ENCODE measurements around the gene WSB1. TPM values are rescaled to one million over a fixed set of nuclear protein-coding genes. Genes with fewer than 3 reads are reported as not detected.
A peak's percentile ranks its signal among the peaks of the same experiment; 100 is the strongest.

Gene WSB1
- polyA plus RNA-seq, 4 donors, result 196 to 359 (median 242) TPM

DNA sequence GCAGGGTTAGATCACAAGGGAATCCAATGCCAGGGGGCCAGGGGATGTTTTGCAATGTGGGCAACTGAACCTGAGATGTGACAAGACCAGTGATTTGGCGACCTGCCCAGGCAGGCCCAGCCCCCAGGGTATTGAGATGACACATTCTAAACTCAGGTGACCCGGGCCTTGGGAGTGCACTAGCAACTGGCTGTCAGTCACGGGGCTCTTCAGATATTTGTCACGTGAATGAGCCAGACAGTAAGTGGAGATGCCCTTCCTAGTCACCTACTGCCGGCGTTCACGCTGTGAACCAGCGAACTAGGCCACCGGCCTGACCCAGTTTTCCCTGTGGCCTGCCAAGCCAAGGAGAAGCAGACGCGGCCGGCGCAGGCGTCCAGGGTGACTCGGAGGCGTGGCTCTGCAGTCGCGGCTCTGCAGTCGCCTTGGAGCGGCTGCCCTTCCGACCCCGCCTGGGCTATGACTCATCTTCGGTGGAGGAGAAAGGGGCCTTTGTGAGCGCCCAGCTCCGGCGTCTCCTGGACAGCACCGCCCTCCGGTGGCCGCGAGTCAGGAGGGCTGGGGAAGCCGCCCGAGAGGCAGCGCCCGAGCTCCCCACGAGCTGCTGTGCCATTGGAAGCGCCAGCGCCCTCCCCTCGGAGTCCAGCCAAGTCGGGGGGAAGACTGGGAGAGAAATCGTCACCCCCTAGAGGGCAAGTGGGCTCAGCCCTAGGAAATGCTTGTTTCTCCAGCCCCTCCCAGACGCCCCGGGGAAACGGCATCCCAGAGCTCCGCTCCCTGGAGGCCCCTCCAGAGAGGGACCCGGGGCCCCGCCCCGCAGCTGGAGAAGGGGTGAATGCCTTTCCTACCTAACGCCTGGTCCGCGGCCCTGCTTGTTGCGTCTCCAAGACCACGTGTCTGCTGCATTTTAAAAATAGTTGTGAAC lies 38.8 kb downstream of the WSB1 start:
- peak; percentile 86 to 93 (median 89) for DNase-seq (ENCODE audit: low read depth in 4 of 4, low spot score in 3 of 4)

DNA sequence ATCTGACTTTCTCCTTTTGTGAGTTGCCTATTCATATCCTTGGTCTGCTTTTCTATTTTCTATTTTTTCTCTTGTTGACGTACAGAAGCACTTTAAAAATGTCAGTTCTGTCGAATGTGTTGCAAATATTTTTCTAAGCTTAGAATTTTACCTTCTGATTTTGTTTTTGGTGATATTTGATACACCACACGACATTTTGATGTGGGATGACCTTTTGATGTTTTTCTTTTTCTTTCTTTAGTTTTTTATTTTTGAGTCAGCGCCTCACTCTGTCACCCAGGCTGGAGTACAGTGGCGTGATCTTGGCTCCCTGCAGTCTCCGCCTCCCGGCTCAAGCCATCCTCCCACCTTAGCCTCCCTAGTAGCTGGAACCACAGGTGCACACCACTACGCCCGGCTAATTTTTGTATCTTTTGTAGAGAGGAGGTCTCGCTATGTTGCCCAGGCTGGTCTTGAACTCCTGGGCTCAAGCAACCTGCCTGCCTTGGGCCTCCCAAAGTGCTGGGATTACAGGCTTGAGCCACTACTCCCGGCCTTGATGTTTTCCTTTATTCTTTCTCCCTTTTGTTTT lies 39.6 kb downstream of the WSB1 start:
- no peak for DNase-seq (ENCODE audit: low read depth in 4 of 4, low spot score in 3 of 4)

DNA sequence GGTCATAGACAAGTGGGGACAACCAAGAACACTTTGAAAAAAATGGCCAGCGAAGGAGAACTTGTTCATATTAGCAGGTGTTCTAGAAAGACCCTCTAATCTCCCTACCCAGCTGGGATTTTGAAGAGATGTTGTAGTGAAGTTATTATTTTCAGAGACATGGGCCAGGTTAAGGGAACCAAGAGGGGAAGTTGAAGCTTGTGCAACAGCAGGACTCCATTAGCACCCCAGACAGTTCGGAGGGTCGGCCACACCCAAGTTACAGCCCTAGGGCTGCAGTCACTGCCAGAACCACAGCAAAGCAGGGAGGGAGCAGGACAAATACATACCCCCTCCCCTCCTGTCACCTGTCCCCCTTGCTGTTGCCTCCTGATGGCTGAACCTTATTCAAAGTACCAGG lies 42.3 kb downstream of the WSB1 start:
- DNase-seq (ENCODE audit: low read depth in 4 of 4, low spot score in 3 of 4), result no peak

DNA sequence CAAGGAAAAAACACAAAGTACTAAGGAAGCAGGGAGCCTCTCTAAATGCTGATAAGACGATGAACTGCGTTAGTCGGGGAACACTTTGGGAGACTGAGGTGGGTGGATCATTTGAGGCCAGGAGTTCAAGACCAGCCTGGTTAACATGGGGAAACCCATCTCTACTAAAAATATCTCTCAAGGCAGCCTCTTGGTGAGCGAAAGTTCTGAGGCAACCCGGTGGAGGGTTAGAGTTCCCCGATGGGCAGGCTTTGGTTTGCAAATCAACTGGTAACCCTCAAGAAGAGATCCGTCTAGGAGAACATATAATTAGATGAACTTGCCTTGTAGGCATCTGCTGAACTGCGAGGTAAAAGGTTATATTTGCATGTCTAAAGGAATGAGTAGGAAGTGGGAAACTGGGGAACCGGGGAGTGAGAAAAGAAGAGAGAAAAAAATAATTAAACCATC lies 44.6 kb downstream of the WSB1 start:
- no peak for DNase-seq (ENCODE audit: low read depth in 4 of 4, low spot score in 3 of 4)

DNA sequence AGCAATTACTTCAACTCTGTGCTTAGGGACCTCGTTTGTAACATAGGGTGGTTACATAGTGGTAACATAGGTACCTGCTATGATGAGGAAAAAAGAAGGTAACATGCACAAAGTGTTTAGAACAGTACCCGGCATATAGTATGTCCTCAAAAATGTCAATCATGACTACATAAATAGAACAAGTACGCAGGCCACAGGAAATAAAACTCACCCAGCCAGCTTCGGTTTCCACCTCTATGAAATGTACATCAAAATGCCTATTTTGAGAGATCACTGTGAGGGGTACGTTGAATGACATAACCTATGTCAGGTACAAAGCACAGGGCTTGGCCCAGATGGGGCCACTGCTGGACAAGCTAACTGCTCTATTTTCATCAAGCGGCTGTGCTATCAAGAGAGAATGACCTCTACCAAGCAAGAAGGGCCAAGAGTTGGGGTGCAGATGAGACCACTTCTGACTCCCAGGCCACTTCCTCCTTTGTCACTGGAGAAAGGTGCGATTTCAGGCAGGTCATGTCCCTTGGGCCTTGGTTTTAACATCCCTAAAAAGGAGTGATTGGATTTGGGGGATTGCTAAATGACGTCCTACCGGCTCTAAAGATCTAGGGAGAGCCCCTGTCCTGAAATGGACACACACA lies 45.4 kb downstream of the WSB1 start:
- DNase-seq (ENCODE audit: low read depth in 4 of 4, low spot score in 3 of 4), result no peak

DNA sequence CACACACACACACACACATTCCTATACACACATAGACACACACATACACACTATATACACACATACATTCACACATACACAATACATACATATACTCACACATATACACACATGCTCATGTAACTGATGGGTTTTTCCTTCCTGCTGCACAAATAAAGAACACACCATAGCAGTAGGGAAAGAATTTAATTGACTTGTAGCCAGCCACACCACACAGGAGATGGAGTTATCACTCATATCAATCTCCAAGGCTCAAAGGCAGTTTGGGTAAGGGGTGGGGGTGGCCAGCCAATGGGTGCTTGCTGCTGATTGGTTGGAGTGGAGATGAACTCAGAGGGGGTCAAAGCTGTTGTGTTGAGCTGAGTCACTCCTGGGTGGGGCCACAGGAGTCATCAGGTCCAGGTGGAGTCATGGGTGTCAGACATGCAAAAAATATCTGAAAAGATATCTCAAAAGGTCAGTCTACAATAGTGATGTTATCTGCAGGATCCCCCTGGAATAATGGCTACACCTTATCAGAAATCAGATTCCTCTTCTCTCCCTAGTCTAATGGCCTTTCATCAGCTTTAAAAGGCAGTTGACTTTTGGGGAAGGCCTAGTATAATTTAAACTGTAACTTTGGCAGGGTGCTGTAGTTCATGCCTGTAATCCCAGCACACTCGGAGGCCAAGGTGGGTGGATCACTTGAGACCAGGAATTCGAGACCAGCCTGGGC lies 46.1 kb downstream of the WSB1 start:
- no peak for DNase-seq (ENCODE audit: low read depth in 4 of 4, low spot score in 3 of 4)

DNA sequence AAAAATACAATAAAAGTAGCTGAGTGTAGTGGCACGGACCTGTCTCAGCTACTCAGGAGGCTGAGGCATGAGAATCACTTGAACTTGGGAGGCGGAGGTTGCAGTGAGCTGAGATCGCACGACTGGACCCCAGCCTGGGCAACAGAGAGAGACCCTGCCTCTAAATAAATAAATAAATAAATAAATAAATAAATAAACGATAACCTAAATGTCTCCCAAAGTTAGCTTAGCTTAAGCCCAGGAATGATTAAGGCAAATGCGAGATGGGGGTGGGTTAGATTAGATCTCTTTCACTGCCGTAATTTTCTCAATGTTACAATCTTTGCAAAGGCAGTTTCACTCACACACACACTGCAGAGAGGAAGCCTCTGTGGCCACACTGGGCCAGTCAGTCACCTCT lies 46.7 kb downstream of the WSB1 start:
- DNase-seq (ENCODE audit: low read depth in 4 of 4, low spot score in 3 of 4), result no peak

DNA sequence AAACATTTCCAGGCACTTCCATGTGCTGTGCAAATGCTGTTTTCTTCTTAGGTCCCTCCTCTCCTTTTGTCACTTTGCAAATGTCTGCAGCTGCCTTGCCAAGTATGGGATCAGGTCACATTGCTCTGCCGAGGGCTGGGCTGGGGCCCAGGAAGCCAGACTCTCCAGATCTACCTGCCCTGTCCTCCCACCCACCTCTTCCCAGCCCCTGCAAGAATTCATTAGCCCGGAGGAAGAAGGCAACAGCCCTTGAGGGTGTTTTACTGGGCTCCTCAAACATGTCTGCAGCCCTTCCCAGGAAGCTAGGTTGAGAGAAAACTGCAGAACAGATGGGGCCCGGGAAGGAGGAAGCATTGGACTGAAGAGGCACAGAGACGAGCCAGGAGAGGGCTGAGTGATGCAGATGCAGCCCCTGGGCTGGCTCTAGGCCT lies 47.1 kb downstream of the WSB1 start:
- DNase-seq (ENCODE audit: low read depth in 4 of 4, low spot score in 3 of 4), result no peak

DNA sequence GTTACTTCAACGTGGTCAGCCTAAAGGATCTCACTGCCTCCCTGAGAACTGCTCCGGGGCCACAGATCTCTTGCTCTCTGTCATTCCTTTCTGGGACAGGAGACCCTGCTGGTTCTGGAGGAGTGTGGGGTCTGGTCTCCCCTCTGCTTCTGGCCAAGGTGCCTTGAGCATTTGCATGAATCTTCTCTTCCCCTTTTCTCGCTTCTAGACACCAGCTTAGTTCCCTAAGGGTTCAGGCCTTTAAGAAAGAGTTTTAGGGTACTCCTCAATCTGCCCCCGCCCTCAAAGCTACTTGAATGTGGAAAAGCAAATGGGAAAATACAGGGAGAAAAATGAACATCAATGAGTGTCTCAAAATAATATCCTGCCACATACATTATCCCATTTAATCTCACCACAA lies 48.1 kb downstream of the WSB1 start:
- DNase-seq (ENCODE audit: low read depth in 4 of 4, low spot score in 3 of 4), result no peak

DNA sequence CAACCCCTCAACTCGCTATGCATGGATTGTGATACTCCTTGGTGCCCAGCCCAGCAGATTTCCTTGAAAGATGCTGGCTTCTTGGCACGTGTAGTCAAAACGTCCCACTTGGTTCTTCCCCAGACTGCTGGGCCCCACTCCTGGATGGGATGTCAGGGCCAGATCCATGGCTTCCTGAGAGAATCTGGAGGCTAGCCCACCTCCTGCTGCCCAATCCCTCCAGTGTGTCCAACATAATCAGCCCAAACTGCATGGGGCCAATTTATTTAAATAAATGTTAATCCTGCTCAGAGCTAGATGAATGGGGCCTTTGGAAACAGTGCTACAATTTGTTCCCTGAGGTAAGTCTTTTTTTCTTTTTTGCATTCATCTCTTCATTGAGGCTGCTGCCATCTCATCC lies 49.4 kb downstream of the WSB1 start:
- DNase-seq (ENCODE audit: low read depth in 4 of 4, low spot score in 3 of 4), result no peak

DNA sequence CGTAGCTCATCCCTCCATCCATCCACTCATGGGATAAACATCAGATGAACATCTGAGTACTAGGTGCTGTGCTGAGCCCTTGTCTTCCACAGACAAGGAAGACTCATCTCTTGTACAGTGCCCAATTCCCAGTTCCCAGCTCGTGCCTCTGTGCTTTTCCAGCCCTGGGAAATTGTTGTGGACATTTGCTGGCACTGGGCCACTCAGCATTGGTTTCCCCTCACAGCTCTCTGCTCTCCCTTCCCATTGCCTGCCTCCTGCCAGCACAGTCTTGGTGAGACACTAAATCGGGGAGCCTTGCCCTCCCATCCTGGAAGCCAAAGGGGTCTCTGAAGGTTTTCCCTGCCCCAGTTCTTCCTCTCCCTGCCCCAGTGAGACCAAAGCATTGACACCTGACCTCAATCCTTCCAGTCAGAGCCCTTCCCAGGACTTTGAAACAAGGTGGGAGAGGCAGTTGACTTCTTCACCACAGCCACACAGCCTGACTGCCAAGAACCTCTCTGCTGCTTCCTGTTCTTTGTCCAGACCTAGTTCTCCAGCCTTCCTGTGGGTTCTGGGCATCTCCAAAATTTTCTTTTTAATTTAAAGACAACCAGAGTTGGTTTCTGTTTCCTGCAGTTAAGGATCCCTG lies 50.2 kb downstream of the WSB1 start:
- DNase-seq (ENCODE audit: low read depth in 4 of 4, low spot score in 3 of 4), result no peak

DNA sequence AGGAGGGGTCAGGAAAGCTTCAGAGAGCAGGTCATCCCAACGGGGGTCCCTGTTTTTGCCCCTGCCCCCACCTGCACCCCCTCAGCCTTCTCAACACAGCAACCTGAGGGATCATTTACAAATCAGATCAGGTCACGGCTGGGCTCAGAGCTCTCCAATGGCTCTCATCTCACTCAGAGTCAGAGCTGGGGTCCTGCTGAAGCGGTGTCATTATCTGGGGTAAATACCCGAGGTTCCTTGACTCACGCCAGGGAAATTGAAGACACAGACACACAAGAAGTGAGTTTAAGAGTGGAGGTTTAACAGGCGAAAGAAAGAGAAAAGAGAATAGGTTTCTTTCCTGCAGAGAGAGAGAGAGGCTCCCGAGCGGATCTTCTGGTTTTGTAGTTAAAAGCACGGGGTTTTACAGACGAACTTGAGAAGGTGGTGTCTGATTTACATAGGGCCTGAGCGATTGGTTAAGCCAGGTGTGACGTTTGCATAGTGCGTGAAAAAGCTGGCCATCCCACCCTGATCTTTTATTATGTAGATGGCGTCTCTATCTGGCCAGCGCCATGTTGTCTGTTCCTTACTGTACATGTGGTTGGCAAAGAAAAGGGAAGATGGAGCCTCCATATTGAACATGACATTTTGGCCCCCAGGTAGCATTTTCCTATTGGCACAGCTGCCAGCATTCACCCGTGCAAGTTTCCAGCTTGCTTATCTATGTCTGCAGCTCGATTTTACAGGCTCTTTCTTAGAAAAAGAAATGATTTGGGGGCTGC lies 51.4 kb downstream of the WSB1 start:
- peak in 2 of 4 donors; percentile 77 to 81 for DNase-seq (ENCODE audit: low read depth in 4 of 4, low spot score in 3 of 4)

DNA sequence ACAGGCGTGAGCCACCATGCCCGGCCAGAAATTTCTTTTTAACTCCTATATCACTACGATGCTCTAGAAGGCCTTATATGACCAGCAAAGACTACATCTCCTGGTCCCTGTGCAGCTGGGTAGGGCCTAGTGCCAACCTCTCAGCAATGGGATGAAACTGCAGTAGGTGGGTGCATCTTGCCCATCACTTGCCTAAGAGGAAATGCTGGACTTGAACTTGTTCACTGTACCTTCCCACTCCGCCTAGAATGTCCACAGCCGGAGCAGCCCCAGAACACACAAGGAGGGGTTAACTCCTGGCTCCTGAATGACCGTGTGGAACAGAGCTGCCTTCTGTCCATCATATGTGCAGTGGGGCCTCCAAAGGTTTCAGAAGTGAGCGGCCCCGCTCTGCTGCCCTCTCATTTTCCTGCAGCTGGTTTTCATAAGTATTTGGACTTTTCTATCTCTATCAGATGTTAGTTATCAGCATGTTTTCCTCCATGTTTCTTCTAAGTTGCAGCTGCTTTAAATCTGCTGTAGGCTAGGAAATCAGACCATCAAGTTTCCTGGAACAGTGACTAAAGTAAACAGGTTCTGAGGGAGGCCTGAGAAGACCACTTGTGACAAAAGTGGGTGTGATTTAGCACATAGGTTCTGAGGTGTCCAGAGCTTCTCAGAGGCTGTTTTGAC lies 52.5 kb downstream of the WSB1 start:
- DNase-seq (ENCODE audit: low read depth in 4 of 4, low spot score in 3 of 4), result no peak

DNA sequence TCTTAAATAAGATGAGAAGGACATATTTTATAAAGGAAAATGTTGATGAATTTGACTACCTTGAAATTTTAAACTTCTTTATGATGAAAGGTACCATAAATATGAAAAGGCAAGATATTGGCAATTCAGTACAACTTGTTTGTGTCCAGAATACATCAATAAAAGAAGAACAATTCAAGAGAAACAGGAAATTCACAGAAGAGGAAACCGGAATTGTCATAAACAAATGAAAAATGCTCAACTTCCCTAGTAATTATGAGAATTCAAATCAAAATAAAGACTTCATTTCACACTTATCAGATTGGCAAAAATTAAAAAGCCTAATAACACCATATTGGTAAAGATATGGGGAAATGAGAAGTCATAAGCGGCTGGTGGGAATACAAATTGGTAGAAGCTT lies 54.3 kb downstream of the WSB1 start:
- DNase-seq (ENCODE audit: low read depth in 4 of 4, low spot score in 3 of 4), result no peak

DNA sequence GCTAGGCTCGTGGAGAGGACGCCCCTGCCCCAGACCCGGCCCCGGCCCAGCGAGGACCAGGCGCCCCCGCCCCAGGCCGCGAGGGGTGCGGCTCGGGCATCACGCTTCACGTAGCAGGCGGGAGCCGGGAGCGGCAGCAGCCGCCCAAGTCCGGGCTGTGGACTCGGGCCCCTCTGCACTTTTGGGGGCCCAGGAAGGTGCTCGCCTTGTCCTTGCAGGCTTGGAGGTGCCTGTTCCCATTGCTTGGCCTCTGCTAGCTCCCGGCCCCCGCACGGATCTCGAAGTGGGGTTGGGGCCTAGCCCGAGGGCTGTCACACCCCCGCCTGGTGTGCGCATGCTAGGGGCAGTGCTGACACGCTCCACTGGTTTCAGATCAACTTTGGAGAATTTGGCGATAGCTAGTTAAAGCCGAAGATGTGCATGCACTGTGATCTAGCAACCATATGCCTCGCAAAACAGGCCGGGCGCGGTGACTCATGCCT lies 55.7 kb downstream of the WSB1 start:
- no peak for DNase-seq (ENCODE audit: low read depth in 4 of 4, low spot score in 3 of 4)

DNA sequence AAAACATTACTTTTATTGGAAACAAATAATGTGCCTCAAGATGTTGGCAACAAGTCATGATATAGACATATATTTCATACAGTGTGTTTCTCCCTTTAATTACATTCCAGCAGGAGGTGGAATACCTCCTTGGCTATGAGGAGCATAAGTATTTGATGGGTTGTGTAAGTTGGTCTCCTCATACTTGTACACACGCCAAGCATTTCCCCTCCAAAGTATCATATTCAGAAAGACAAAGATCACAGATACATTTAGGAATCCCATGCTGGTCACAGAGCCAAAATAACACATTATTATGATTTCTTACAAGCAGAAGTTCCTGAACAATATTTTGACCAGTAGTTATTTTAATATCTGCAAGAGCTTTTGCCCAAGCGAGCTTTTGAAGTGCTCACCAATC lies 57.8 kb downstream of the WSB1 start:
- DNase-seq (ENCODE audit: low read depth in 4 of 4, low spot score in 3 of 4), result no peak

DNA sequence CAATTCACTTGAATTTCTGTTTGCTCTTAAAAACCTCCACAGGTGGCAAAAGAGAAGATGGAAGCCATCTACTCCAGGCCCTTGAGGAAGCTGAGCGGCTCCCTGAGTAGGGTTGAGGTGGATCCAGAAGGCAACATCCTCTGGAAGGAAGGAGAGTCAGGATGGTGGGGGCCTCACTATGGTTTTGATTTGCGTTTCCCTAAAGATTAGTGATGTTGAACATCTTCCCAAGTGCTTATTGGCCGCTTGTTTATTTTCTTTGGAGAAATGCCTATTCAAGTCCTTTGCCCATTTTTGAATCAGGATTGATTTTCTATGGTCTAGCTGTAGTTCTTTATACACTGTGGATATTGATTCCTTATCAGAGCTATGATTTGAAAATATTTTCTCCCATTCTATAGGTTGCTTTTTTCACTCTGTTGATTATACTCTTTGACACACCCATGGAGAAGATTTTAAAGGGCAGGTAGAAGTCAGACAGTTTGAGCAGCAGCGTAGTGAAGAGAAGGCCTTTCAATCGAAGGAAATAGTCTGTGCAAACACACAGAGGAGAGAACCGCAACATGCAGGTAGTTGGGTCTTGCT lies 58.6 kb downstream of the WSB1 start:
- no peak for DNase-seq (ENCODE audit: low read depth in 4 of 4, low spot score in 3 of 4)

DNA sequence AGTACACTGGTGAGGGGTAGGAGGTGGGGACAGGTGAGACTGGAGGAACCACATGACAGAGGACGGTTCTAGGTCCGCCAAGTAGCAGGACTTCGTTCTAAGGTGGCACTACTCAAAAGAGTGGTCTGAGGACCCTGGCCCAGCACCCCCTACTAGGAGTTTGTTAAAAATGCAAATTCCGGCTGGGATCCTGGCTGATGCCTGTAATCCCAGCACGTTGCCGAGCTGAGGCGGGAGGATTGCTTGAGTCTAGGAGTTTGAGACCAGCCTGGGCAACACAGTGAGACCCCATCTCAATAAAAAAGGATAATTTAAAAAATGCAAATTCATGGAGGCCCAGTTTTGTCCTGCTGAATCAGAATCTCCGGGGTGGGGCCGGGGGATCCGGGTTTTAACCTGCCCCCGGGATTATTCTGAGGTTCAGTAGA lies 59.1 kb downstream of the WSB1 start:
- DNase-seq (ENCODE audit: low read depth in 4 of 4, low spot score in 3 of 4), result no peak
